GM10847 (cell line): Measurements from ENCODE around the gene GPR119.

Experiments used
- POLR2A ChIP-seq: IDR thresholded peaks from 2 replicates; pipeline ENCODE4 v1.6.1; 2011; ENCODE audit not compliant: insufficient read length; ENCODE audit errors: extremely low read depth

GPR119 gene

GRCh38 chrX:130385520-130385919 lies at the start of gene GPR119:
Gene GPR119, minus strand, starts transcription at chrX:130385674. Its CDS starts 227 bp downstream, at chrX:130385447.
- TF ChIP-seq POLR2A: no peak

GRCh38 chrX:130426531-130426930 lies 41.1 kb upstream of the GPR119 start:
- no peak for TF ChIP-seq POLR2A

- TF ChIP-seq POLR2A: no peak
These were observed 33.8 kb upstream of the GPR119 start for GRCh38 chrX:130419263-130419662.

DNA sequence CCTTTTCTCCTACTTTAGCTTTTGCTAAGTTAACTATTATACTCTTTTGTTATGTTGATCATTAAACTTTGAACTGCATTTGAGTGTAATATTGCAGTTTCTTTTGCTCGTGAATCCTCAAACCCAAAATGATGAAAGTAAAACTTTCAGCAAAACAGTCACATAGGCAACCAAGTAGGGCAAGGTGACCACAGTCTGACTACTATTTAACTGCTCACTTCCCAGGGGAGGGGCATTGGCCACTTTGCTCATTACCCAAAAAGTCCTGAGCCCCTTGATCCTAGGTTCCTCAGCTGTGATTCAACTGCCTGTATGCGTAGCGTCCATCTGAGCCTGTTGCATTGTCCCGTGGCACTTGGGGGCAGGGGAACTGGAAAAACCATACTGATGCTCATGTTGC lies 33.3 kb upstream of the GPR119 start:
- no peak for TF ChIP-seq POLR2A

GRCh38 chrX:130418066-130418465 lies 32.6 kb upstream of the GPR119 start:
- no peak for TF ChIP-seq POLR2A

GRCh38 chrX:130416785-130417184 lies 31.3 kb upstream of the GPR119 start:
- TF ChIP-seq POLR2A: no peak

DNA sequence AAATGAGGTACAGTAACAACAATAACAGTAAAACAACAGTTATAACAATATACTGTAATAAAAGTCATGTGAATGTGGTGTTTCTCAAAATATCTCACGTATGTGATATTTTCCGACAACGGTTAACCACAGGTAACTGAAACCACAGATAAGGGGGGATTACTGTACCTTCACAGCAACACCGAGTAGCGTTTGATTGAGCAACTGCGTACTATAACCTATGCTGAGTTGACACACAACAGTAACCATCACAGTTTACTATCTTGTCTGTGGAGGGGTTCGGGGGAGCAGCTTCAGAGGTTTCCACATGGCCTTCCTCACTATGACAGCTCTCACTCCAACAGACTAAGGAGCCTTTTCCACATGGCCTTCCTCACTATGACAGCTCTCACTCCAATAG lies 29.7 kb upstream of the GPR119 start:
- no peak for TF ChIP-seq POLR2A

DNA sequence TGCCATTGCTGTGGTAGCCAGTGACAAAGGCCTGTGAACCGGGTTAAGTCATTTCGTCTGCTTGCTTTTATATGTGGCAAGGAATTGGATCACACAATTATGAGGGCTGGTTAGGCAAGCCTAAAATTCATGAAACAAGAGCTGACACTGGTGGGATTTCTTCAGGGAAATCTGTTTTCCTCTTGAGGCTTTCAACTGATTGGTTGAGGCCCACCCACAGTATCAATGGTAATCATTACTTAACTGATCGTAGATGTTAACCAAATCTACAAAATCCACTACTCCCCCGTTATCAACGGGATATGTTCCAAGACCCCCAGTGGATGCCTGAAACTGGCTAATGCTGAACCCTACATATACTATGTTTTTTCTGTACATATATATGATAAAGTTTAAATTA lies 29.3 kb upstream of the GPR119 start:
- no peak for TF ChIP-seq POLR2A

DNA sequence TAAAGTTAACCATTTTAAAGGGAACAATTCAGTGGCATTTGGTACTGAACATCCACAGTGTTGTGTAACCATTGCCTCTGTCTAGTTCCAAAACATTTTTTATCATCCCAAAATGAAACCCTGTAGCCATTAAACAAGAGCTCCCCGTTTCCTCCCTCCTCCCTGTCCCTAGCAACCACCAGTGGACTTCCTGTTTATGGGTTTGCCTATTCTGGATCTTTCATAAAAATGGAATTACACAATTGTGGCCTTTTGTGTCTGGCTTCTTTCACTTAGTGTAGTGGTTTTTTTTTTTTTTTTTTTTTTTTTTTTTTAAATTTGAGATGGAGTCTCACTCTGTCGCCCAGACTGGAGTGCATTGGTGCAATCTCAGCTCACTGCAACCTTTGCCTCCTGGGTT lies 27.9 kb upstream of the GPR119 start:
- no peak for TF ChIP-seq POLR2A

DNA sequence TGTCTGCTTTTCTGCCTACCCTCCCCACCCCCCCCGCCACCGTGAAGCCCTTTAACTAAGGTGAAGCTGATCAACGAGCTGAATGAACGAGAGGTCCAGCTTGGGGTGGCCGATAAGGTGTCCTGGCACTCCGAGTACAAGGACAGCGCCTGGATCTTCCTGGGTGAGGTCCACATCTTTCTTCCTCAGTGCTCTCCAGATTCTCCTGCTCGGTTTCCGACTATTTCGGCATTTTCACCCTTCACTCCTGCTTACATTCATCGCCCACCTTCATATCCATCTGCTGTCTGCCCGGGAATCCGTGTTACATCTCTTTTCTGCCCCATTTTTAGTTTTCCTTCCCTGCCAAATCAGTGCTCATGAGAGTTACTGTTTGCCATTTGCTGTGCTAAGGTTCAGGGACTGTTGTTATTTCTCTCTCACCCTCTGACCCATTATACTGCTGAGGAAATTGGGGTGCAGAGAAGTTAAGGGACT lies 16.8 kb upstream of the GPR119 start:
- no peak for TF ChIP-seq POLR2A

- peak; percentile 40 for TF ChIP-seq POLR2A
These were observed 16.1 kb upstream of the GPR119 start, which contains the start of gene RBMX2 for GRCh38 chrX:130401415-130402207. Gene RBMX2, plus strand, starts transcription at chrX:130401987. Its CDS starts 46 bp downstream, at chrX:130402033.

DNA sequence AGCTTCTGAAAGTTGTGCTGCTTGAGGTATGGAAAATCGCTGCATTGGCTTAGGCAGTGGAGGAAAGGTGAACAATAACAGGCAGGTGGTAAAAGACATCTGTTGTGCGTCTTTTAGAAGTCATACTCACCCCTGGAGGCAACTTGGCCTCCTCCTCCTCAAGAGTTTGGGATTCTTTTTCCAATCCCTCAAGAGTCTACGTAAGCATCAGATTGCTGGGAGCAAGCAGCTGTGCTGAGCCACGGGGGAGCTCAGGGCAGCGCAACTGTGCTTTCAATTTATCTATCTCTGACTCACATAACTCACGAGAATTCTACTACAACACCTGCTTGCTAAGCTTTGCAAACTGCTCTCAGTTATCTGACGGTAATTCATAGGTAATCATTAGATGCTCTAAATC lies 9.9 kb upstream of the GPR119 start:
- TF ChIP-seq POLR2A: no peak

- TF ChIP-seq POLR2A: no peak
These were observed 8.1 kb upstream of the GPR119 start for GRCh38 chrX:130393451-130394074.

DNA sequence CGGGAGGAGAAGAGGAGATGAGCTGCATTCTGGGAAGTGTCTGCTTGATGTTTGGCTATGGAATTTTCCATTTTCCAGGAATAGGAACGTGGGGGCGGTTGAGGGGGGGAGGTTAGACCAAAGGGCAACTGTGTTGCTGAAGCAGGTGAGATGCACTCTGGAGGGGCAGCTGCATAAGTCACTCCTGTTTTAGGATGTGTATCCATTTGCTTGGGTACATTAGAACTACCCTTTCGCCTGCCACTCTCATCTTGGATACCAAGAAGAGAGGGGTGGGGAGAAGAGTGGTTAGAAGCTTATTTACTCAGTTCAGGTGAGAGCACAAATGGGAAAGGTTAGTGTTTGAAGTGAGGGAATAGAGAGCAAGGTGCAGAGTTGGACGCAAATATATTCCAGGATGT lies 934 bp upstream of the GPR119 start:
- no peak for TF ChIP-seq POLR2A

- no peak for TF ChIP-seq POLR2A
These were observed 7.3 kb downstream of the GPR119 start for GRCh38 chrX:130378024-130378669.

DNA sequence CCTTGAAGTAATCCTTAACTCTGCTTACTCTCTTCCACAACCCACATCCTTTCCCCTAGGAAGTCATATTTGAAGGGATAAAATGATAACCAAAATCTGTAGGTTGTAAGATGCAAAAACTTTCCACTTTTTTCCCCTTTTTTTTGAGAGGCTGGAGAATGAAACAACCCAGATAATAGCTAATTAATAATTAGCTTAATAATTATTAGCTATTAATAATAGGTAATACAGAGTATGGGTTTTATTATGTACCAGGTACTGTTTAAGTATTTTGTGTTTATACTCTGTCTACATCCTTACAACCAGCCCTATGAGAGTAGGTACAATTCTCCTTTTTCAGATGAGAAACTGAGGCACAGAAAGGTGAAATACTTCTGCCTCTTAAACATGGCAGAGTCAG lies 9.4 kb downstream of the GPR119 start:
- TF ChIP-seq POLR2A: no peak

GRCh38 chrX:130351567-130351966 lies 33.9 kb downstream of the GPR119 start:
- TF ChIP-seq POLR2A: no peak

DNA sequence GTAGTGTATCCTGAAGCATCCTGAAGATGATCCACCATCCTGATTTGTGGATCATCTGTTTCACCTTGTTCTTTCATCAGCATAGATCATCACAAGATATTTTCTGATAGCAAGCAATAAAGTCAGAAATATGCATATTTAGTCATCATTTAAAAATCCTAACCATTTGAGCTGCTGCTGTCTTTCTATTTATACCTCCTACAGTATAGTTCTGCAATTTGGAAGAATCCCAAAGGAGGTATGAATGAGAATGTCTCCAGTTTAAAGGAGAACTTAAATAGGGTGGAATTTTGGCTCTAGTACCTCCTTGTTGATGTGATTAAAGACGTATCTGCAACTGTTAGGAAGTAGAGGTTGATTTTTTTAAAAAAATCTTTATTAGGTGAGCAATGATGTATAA lies 38.2 kb downstream of the GPR119 start:
- TF ChIP-seq POLR2A: no peak
